SHP77 (cell line): ENCODE results near the gene GCN1.

Experiments used
- DNase-seq, 2 experiments: peaks; one replicate each; lab custom pipeline; 2025; lab: John Stamatoyannopoulos, UW

The GCN1 gene

DNA sequence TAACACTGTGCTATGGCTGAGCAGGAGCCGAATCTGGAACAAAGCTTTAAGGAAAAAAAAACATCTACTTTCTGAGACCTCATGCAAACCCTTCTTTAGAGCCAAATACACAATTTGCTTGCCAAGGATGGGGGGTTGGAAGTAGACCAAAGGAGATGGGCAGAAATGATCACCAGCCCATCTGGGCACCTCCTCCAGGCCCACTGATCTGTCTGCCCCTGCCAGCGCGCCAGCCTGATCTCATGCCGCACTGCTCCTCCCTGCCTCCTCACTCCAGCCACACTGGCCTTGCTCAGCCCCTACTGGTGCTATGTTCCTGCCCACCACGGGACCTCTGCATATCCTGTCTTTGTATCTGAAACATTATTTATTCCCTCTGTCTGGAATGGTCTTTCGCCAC lies 53.2 kb downstream of the GCN1 start:
- no peak for DNase-seq

- DNase-seq: no peak
Measured at GRCh38 chr12:120140603-120141002, 53.9 kb downstream of the GCN1 start.

- no peak for DNase-seq
Measured at GRCh38 chr12:120139958-120140357, 54.6 kb downstream of the GCN1 start.

GRCh38 chr12:120138366-120138765 lies 56.1 kb downstream of the GCN1 start:
- DNase-seq: no peak

DNA sequence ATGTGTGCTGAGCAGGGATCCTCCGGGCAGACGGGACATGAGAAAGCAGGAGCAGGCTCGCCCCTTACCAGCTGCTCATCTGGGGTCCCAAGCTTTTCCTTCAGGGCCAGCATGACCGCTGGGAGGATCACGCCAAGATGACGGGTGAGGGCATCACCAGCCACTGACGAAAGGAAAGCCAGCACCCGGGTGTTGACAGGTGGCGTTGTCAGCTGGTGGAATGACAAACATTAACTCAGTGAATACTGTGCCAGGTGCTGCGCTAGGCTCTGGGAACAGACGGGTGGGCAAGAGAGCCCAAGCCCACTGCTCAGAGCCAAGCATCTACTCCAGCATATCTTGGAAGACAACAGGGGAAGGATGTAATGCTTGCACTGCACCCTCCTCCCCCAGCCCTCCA lies 56.7 kb downstream of the GCN1 start:
- DNase-seq: no peak

DNA sequence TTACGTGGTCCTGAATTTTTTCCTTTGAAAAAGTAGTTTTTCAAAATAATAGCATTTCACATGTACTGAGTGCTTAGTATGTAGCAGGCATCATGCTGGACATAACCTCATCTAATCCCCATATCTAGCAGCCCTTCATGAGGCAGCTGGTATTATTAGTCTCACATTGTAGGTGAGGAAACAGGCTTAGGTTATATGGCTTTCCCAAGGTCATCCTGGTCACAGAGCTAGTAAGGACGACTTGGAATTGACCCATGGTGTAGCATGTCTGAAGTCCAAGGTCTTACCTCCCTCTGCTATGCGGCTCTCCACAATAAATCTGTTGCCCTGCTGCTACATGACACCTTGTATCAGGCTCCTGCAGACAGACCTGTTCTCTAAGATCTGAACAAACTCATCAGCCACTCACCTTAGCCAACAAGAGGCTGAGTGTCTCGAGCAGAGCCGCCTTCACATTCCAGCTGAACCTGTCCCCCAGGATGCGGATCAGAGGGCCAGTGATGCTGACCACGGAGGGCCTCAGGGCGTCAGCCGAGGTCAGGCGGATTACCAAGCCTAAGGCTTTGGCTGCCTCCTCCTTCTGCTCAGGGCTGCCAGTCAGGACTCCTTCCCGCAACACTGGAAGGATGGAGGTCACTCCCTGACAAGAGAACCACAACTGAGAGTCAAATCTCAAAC lies 58.3 kb downstream of the GCN1 start:
- DNase-seq: no peak

DNA sequence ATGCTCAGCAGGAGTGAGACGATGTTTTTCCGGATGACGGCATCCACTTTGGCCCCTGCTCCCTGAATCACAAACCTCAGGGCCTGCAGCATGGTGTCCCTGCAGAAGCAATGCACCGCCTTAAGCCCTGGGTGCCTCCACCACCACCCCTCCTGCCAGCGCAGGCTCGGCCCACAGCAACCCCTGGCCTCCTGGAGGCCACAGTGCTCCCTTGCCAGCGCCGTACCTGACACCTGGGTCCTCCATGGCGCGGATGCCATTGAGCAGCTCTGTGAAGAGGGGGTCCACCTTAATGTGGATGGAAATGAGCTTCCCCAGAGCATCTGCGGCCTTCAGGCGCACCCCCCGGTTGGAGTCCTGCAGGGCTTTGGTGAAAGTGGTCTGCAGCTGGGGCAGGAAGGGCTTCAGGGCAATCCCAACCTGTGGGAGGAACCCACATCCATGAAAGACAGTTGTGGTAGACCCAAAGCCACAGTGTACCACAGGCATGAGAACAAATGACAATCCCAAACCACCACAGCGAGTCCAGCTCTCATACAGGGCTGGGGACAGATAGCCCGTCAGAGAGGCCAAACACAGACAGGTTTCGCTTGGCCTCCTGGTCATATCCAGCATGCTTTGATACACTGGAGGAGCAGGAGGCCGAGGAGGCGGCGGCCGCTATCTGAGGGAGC lies 60.1 kb downstream of the GCN1 start:
- DNase-seq: no peak

DNA sequence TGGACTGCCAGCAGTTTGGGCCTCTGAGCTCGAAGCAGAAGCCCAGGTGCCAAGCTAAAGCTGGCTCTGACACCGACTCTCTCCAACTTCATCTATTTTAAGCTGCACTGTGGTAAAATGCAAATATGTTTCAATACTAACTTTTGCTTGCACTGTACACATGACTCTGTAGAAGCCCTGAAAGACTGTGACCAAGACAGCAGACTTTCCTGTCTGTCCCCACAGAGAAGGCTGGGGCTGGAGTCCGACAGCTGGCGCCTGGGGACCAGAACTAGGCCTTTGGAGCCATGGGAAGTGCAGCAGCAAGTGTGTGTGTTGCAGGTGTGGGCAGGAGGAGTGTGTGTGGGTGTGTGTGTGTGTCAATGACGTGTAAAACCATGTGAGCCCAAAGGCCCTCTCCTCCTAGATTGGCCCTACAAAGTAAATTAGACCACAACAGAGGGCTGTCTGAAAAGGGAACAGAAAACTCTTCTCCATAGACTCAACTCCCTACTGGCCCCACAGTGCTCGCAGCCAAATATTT lies 61.6 kb downstream of the GCN1 start:
- DNase-seq: no peak

GRCh38 chr12:120132054-120132836 lies 62.3 kb downstream of the GCN1 start:
- no peak for DNase-seq

DNA sequence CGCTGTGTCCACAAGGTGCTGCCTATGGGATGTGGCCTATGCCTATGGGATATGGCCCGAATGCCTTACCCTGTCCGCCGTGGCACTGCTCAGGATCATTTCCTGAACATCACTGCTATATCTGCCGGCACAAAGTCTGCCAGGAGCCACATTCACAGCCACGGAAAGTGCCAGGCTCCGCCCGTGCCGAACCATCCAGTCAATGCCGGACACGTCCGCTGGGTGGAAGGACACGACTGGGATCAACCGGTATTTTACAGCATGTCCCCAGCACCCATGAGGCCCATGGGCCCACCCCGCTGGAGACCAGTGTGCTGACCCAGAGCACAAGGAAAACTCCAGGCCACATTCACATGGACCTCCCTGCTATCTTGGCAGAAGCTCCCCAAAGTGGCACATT lies 63.4 kb downstream of the GCN1 start:
- no peak for DNase-seq

- DNase-seq: no peak
Measured at GRCh38 chr12:120130011-120130410, 64.5 kb downstream of the GCN1 start.

DNA sequence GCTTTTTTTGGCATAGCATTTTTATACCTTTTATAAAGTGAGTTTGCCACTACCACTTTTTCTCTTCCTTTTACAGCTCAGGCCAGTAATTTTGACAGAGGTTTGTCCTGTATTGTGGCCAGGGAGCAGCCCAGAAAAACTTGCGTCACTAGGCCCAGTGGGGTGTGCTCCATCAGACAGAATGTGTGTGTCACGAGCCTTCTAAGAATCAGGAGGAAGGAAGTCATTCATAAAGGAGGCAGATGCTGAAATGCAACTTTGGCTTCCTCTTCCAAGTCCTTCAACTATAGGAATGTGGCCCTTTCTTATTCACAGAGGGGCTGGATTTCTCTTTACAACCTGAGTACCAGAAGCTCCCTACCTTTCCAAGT lies 67.9 kb downstream of the GCN1 start:
- no peak for DNase-seq

DNA sequence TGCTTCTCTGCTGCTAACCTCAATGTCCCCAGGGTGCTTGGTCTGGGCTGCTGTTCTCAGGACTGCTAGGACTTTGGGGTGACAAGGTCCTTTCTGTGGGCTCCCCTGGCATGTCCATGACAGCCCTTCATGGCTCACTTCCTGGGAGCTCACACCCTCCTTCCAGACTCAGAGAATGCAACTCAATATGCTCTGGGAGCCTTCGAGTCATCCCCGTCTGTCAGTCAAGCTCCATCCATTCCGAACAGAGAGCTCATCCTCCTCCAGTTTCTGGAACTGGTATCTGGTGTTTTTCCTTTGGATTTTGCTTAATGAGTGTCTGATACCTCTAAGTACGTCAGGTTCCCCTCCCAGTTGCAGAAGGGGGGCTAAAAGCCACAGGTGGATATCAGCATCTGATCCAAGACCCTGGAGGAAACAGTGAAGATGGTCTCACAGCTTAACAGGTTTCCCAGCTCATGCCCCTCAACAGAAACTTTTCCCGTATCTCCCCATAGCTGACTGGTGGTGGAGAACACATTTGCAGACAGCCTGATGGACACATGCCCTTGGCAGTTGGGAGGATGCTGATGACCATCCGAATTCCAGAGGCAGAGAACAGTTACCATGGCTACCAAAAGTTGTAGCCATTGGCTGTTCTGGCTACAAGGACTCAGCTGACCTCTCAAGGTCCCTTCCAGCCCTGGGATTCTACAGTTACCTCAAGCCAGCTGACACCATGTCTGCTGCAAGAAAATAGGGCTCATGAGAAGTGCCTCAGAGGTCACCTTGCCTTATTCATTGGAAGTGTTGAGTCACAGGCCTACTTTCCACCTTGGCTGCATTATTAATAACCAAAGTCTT lies 68.5 kb downstream of the GCN1 start:
- DNase-seq: no peak

DNA sequence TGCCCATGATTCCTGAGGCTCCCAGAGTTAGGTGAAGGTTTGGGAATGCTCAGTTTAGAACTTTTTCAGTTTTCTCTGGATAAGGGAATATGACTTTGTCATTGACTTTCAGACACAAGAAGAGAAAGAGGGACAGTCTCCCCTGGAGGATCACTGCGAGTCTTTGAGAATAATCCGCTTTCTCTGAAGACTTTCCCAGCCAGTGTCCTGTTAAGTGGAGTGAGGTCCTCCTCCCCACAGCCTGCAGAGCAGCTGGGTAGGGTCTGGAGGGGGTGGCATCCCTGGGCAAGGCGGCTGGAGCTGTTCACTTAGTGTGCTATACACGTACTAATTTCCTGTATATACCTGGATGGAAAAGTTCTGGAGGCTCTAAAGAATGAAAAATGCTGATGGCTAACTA lies 69.5 kb downstream of the GCN1 start:
- DNase-seq: no peak

GRCh38 chr12:120121766-120122293 lies 72.7 kb downstream of the GCN1 start:
- no peak for DNase-seq

DNA sequence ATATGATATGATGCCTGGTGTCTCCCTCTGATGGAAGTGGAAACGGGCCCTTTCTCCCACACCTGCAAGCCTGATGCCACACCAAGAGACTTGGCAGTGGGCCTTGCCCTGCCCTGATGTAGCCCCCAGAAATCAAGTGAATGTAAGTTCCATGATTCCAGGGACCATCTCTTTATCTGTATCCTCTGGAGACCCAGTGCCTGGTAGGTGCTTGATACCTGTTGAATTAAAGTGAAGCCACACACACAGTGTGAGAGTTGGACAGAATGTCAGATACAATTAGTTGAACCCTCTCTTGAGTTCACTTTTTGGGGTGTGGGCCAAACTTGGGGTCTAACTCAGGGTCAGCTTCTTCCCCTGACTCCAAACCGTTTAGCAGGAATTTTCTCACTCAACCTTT lies 73.2 kb downstream of the GCN1 start:
- no peak for DNase-seq

DNA sequence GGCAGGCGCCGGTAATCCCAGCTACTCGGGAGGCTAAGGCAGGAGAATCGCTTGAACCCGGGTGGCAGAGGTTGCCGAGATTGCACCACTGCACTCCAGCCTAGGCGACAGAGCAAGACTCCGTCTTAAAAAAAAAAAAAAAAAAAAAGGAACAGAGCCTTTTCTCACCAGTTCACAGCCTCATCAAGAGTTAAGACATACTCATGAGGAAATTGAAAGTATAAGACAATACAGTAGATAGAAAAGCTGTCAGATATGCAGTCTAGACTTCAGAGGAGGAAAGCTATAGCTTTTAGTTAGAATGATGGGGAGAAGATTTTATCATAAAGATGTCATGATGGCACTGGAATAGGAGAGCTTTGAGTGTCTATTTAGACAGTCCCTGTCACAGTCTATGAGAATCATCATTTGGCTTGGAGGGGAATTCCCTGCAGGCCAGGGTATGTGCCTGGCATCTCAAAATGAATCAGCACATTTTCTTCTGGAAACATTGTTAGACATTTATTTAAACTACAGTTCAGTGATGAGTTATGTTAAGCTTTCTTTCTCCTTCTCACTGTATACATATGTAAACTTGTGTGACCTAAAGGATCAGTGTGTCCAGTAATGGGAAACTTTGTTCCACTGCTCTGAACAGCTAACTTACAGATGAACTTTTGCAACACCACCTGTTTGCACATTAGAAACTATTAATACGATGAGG lies 75.1 kb downstream of the GCN1 start:
- no peak for DNase-seq

- peak; percentile 62 to 71 for DNase-seq
Measured at GRCh38 chr12:120118321-120119061, 76.0 kb downstream of the GCN1 start.

DNA sequence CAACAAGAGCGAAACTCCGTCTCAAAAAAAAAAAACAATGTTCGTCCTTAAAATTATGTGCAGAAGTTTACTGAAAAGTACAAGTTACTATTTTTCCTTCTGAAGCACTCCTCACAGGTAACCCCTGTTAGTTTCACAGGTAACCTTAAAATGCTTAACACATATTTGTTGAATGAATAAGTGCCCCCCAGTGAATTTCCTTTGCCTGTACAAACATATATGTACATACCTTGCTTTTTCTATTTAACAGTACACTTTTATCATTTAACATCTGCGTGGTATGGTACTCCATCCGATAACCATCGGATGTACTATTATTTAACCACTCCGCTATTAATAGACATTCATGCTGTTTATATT lies 76.6 kb downstream of the GCN1 start:
- DNase-seq: no peak
